Rectal smooth muscle tissue (tissue), 1 donor: ENCODE data around the gene SPEF2.

Experiments used
- H3K27ac ChIP-seq: one replicate; pipeline ENCODE4 v1.7.0; 2013; ENCODE audit warnings: low read depth, low read length, inconsistent platforms
- H3K27me3 ChIP-seq: one replicate; pipeline ENCODE4 v1.7.0; 2013; ENCODE audit warnings: low read length; ENCODE audit not compliant: control insufficient read depth, insufficient read depth
- H3K36me3 ChIP-seq: one replicate; pipeline ENCODE4 v1.7.0; 2013; ENCODE audit warnings: low read length; ENCODE audit not compliant: control insufficient read depth, insufficient read depth
- H3K4me1 ChIP-seq: one replicate; pipeline ENCODE4 v1.7.0; 2013; ENCODE audit warnings: low read length; ENCODE audit not compliant: control insufficient read depth, insufficient read depth
- H3K4me3 ChIP-seq: one replicate; pipeline ENCODE4 v1.7.0; 2013; ENCODE audit warnings: low read length
- H3K9ac ChIP-seq: one replicate; pipeline ENCODE4 v1.7.0; 2013; ENCODE audit warnings: low read length

The SPEF2 gene

DNA sequence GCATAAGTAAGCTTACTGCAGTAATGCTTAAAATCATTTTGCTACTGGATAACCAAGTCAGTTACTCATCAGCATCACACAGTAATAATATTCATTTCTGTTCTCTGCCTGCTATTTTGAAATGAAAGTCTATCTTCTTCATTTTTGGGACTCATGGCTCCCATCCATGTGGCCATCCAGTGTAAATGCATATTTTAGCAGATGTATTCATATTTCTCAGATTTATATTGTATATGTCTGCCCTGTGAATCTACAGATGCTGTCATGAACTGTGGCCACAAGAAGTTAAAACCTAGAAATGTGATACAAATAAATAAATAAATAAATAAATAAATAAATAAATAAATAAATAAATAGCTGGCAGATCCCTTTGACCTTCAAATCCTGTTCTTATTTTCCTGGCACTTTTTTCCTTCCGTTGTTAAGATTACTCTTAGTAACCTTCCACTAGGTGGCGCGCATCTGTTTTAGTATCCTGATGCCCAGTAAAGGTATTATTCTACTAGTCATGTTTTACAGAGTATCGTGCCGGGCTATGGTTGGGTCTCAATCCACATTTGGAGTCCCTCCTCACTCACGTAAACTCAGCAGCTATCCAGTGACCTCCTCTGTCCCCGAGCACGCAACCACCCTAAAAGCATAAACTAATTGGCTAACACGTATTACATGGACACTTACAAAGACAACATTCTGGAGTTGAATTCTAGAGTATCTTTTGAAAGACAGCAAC lies 159.9 kb downstream of the SPEF2 start:
- Histone ChIP-seq H3K36me3 (no peaks in the 10 kb centered on the region), H3K9ac (no peak overlapping the region), H3K4me1 (no peaks in the 10 kb centered on the region), H3K4me3 (no peak overlapping the region), H3K27me3 (no peaks in the 10 kb centered on the region), H3K27ac (no peak overlapping the region)

DNA sequence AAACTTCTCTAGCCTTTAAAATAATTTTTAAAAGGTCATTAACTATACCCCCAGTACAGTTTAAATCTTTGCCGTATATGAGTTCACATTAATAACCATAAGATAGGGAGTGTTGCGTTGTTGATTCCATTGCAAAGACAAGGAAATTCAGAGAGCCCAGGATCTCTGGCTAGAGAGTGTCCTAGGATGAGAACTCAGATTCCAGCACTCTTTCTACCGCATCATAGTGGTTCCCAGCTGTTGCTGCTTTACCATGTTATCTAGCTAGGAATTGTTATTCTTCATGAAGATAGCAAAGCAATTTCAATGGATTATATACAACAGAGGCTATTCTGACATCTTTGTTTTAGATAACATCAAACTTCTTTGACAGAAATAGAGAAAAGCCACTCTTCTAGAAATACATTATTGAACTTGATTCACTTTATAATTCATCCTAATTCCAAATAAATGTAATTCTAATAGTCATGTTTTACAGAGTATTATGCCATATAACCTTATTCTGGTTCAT lies 160.7 kb downstream of the SPEF2 start:
- H3K36me3 ChIP-seq, result no peaks in the 10 kb centered on the region
- H3K4me3 ChIP-seq, result no peak overlapping the region
- H3K27me3 ChIP-seq, result no peaks in the 10 kb centered on the region
- H3K27ac ChIP-seq, result no peak overlapping the region
- no peak overlapping the region for H3K9ac ChIP-seq
- no peaks in the 10 kb centered on the region for H3K4me1 ChIP-seq

DNA sequence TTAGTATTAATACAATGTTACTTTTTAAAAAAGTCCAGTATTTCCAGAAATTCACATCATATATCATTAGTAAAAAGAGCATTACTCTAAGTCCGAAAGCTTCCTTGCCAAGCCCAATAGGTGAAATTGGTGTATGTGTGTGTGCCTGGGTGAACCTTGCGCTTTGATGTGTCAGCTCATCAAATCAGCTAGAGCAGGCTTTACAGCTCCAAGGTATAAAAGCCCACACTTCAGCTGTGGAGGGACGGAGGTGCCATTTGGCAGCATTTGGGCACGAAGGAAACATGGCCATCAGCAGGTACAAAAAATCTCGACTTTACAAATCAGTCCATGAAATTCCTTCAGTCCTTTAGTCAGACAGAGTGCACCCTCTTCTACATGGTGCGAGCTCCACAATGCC lies 162.6 kb downstream of the SPEF2 start:
- Histone ChIP-seq H3K27me3 (no peaks in the 10 kb centered on the region), H3K9ac (no peak overlapping the region), H3K4me1 (no peaks in the 10 kb centered on the region), H3K36me3 (no peaks in the 10 kb centered on the region), H3K4me3 (no peak overlapping the region), H3K27ac (no peak overlapping the region)

DNA sequence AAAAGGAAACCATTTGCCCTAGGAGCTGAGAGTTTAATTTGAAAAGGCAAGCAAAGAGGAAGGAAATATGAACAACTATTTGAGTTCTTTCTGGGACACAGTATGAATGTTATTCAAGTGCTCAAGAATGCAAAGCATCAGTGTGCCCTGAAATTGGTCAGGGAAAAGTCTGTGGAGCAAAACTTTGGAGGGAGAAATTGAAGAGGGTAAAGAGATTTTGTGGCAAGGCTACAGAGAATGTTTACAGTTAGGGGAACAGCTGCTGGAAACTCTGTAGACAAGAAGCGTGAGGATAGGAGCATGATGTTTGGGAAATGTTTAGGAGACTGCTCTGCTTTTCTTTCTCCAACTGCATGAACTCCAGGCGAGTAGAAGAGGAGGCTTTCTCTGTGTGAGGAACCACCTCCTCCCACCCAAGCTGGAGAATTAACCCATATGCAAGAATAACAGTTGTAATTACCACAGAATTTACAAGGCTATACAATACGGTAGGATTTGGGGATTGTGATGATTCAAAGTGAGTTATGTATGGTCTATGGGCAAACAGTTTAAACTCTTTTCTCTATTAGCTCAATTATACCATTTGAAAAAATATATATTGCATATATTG lies 163.6 kb downstream of the SPEF2 start:
- H3K27ac ChIP-seq, result no peak overlapping the region
- H3K4me3 ChIP-seq, result no peak overlapping the region
- no peak overlapping the region for H3K9ac ChIP-seq
- H3K4me1 ChIP-seq, result no peaks in the 10 kb centered on the region
- no peaks in the 10 kb centered on the region for H3K27me3 ChIP-seq
- no peaks in the 10 kb centered on the region for H3K36me3 ChIP-seq

DNA sequence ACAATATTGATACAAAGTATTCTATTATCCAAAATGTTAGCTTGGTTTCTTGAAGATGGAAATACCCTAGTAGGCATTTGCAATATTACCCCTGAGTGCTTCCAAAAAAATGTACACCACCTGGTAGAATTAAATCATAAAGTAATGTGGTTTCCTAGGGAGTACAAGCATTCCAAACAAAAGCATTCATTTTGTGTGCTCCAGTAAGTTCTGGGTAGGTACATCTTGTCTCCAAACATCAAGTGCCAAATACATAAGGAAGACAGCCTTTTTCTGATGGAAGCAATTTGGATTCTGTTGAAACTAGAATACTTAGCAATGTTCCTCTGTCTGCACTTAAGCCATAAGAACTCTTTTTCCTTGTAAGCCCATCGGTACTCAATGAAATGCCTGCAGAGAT lies 165.9 kb downstream of the SPEF2 start:
- no peak overlapping the region for H3K4me3 ChIP-seq
- no peak overlapping the region for H3K27ac ChIP-seq
- no peaks in the 10 kb centered on the region for H3K36me3 ChIP-seq
- no peaks in the 10 kb centered on the region for H3K27me3 ChIP-seq
- no peaks in the 10 kb centered on the region for H3K4me1 ChIP-seq
- H3K9ac ChIP-seq, result no peak overlapping the region

DNA sequence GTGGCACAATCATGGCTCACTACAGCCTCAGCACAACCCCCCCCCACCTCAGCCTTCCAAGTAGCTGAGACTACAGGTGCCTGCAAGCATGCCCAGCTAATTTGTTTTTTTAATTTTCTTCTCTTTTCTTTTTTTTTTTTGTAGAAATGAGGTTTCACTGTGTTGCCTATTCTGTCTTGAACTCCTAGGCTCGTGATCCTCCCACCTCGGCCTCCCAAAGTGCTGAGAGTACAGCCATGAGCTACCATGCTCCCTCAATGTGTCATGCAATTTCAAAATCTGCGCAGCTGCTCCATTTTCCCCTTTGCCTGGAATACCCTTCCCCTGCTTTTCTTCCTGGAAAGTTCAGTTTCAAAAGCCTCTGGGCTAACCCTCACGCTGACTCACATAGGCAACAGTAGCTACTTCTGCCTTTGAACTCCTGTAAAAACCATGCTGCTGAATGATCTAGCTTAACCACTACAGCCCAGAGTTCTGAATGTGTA lies 168.0 kb downstream of the SPEF2 start:
- no peaks in the 10 kb centered on the region for H3K4me1 ChIP-seq
- H3K4me3 ChIP-seq, result no peak overlapping the region
- H3K9ac ChIP-seq, result no peak overlapping the region
- no peaks in the 10 kb centered on the region for H3K36me3 ChIP-seq
- H3K27me3 ChIP-seq, result no peaks in the 10 kb centered on the region
- H3K27ac ChIP-seq, result no peak overlapping the region

DNA sequence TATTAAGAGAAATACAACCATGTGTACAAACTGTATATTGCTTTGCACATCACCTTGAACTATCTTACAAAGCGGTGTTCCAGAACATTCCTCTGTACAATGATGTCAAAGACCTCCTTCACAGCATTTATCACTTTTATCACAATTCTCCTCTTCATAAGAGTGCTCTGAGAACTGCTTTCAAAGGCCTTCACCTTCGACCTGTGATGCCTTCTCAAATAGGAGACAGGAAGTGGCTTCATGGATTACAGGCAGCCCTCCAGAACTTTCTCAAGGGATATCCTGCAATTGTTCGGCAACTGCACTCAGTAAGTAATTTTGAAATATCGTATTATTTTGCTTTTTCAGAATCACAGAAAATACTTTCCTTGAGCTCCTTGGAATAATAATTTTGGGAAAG lies 171.1 kb downstream of the SPEF2 start:
- Histone ChIP-seq H3K9ac (no peak overlapping the region), H3K27me3 (no peaks in the 10 kb centered on the region), H3K36me3 (no peaks in the 10 kb centered on the region), H3K4me1 (no peaks in the 10 kb centered on the region), H3K27ac (no peak overlapping the region), H3K4me3 (no peak overlapping the region)

DNA sequence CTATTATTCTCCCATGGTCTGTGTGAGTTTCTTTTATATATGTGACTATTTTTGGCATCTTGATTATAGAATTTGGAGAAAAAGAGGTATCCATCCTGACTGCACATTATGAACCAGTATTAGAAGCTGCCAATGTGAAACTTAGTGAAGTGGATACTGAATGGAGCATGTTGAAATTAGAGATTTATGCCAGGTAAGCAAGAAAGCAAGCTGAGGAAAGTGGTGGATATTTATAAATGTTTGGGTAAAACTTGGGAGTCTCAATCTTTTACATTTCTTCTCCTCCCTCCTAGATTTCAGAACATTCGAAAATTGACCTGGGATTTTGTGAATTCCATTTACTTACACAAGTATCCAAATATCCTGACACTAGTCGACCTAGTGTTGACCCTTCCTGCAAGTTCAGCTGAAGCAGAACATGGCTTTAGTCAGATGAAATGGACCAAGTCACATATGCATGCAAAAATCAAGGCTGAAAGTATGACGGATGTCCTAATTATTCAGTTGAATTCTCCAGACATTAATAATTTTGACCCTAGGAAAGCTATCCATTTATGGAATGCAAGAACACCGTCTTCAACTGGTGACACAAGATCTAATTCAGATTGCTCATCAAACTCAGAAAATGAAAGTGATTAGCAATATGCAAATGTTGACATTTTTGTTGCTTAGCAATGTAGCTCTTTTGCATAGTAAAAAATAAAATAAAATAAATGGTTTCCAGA lies 172.2 kb downstream of the SPEF2 start:
- no peaks in the 10 kb centered on the region for H3K4me1 ChIP-seq
- H3K9ac ChIP-seq, result no peak overlapping the region
- H3K36me3 ChIP-seq, result no peaks in the 10 kb centered on the region
- H3K27me3 ChIP-seq, result no peaks in the 10 kb centered on the region
- H3K27ac ChIP-seq, result no peak overlapping the region
- no peak overlapping the region for H3K4me3 ChIP-seq

DNA sequence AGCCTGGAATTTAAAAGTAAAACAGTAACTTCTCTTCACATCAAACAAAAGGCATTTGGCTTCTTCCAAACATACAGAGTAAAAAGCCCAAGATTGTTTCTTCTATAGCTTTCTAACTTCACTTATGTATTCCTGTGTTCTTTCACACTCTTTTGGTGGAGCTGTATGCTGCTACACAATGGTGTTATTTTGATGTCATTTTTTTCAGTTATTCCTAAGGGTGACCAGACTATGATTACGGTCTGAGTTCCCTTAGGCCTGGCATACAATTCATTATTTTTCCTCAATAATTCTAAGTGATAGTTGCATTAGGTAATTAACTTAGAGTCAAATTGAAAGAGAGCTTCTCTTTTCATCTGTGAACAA lies 172.8 kb downstream of the SPEF2 start:
- Histone ChIP-seq H3K36me3 (no peaks in the 10 kb centered on the region), H3K27me3 (no peaks in the 10 kb centered on the region), H3K9ac (no peak overlapping the region), H3K4me3 (no peak overlapping the region), H3K27ac (no peak overlapping the region), H3K4me1 (no peaks in the 10 kb centered on the region)

DNA sequence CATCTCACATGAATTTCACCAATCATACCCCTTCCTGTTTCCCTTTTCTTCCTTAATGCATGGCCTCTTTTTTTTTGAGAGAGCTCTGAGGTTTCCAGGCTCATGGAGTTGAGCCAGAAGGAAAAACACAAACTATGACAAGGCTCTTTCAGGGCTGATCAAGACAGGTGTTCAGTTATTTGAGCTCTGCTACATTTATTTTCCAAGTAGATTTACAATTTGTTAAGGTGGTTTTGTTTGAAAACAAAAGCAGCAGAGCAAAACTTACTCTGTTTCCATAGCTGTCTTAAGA lies 176.6 kb downstream of the SPEF2 start:
- Histone ChIP-seq H3K9ac (no peak overlapping the region), H3K4me3 (no peak overlapping the region), H3K4me1 (no peaks in the 10 kb centered on the region), H3K36me3 (no peaks in the 10 kb centered on the region), H3K27ac (no peak overlapping the region), H3K27me3 (no peaks in the 10 kb centered on the region)

DNA sequence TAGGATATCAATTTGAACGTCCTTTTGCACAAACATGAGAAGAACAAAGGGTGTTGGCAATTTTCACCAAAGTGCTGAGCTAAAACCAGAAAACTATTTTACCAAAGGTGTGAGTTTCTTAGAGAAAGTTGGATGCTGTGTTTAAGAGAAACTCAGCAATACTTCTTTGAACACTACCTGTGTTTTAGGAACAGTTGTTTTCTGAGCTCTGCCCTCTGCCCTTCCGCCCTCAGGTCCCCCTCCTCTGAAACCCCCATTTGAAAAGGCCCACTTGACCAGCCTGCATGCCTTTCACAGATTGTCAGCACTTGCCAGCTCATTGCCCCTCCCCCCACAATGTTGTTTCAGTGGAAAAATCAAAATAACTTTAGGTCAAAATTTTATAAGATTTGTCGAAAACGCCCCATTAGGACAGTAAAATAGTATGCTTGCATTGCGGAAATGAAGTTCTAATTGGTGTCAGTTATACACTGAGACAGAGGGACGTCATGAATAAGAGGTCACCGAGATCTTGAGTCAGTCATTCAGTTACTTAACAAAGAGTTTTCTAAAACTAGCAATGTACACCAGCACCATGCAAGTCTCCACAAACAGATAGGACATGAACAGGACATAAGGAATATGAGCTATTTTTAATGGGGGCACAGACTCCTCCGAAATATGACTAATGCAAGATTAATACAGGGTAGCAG lies 177.2 kb downstream of the SPEF2 start:
- Histone ChIP-seq H3K9ac (no peak overlapping the region), H3K27me3 (no peaks in the 10 kb centered on the region), H3K36me3 (no peaks in the 10 kb centered on the region), H3K27ac (no peak overlapping the region), H3K4me1 (no peaks in the 10 kb centered on the region), H3K4me3 (no peak overlapping the region)

DNA sequence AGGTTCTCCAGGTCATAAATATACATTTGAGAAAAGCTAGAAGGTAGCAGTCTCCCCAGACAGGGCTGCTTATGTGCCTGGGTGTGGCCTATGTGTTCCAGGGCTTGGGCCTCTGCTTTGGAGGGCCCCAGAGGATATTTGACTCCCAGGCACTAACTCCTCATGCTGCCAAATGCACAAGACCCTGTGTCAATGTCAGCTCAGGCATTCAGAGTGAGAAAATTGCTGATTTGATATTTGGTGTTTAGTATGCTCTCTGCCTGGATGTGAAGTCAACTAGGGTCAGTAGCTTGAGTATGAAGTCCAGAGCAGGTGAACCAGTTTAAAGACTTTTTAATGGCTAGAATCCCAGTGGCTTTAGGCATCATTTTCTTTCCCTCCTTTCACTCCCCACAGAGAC lies 181.5 kb downstream of the SPEF2 start:
- no peaks in the 10 kb centered on the region for H3K36me3 ChIP-seq
- no peak overlapping the region for H3K27ac ChIP-seq
- H3K27me3 ChIP-seq, result no peaks in the 10 kb centered on the region
- no peak overlapping the region for H3K9ac ChIP-seq
- H3K4me1 ChIP-seq, result no peaks in the 10 kb centered on the region
- no peak overlapping the region for H3K4me3 ChIP-seq
